ENCODE measurements around the gene TLCD3A.
A peak's percentile ranks its signal among the peaks of the same experiment; 100 is the strongest.
"Not testable (repeated sequence)": the region's sequence is repeated elsewhere in the genome, so short reads cannot be mapped to it uniquely, and the experiment has no call there.

Gene TLCD3A

GRCh38 chr17:759964-760363 is 27.6 kb downstream of the TLCD3A start:
- DNase-seq (ENCODE audit: low read depth in 1 of 2, low spot score in 1 of 2), result no peak
- in situ Hi-C loops (cut with HindIII; ENCODE audit: low pct_unique_long_range_greater_than_20kb, low sequenced_read_pairs), result no loop called here
- TF ChIP-seq JUND (IDR thresholded peaks at IDR 0.05; ENCODE audit: low read depth), result no peak

GRCh38 chr17:760371-760770 is 28.0 kb downstream of the TLCD3A start:
- no peak for DNase-seq (ENCODE audit: low read depth in 1 of 2, low spot score in 1 of 2)
- TF ChIP-seq JUND (IDR thresholded peaks at IDR 0.05; ENCODE audit: low read depth), result no peak
- in situ Hi-C loops (cut with HindIII; ENCODE audit: low pct_unique_long_range_greater_than_20kb, low sequenced_read_pairs), result no loop called here

GRCh38 chr17:767076-767475 is 34.7 kb downstream of the TLCD3A start:
- no peak for TF ChIP-seq JUND (IDR thresholded peaks at IDR 0.05; ENCODE audit: low read depth)
- no peak for DNase-seq (ENCODE audit: low read depth in 1 of 2, low spot score in 1 of 2)
- in situ Hi-C loops (cut with HindIII; ENCODE audit: low pct_unique_long_range_greater_than_20kb, low sequenced_read_pairs), result no loop called here

GRCh38 chr17:773016-773415 is 40.6 kb downstream of the TLCD3A start:
- in situ Hi-C loops (cut with HindIII; ENCODE audit: low pct_unique_long_range_greater_than_20kb, low sequenced_read_pairs), result no loop called here
- no peak for DNase-seq (ENCODE audit: low read depth in 1 of 2, low spot score in 1 of 2)
- no peak for TF ChIP-seq JUND (IDR thresholded peaks at IDR 0.05; ENCODE audit: low read depth)

- in situ Hi-C loops (cut with HindIII; ENCODE audit: low pct_unique_long_range_greater_than_20kb, low sequenced_read_pairs), result no loop called here
- TF ChIP-seq JUND (IDR thresholded peaks at IDR 0.05; ENCODE audit: low read depth), result no peak
- no peak for DNase-seq (ENCODE audit: low read depth in 1 of 2, low spot score in 1 of 2)
These were observed 41.3 kb downstream of the TLCD3A start for GRCh38 chr17:773467-774312.

GRCh38 chr17:774313-774584 is 41.9 kb downstream of the TLCD3A start:
- in situ Hi-C loops (cut with HindIII; ENCODE audit: low pct_unique_long_range_greater_than_20kb, low sequenced_read_pairs), result no loop called here

GRCh38 chr17:778096-778495 is 45.7 kb downstream of the TLCD3A start:
- in situ Hi-C loops (cut with HindIII; ENCODE audit: low pct_unique_long_range_greater_than_20kb, low sequenced_read_pairs), result no loop called here
- DNase-seq (ENCODE audit: low read depth in 1 of 2, low spot score in 1 of 2), result no peak
- TF ChIP-seq JUND (IDR thresholded peaks at IDR 0.05; ENCODE audit: low read depth), result no peak

More at GRCh38 chr17:774313-774584, 41.9 kb downstream of the TLCD3A start:
- no peak for TF ChIP-seq JUND (IDR thresholded peaks at IDR 0.05; ENCODE audit: low read depth)
- DNase-seq (ENCODE audit: low read depth in 1 of 2, low spot score in 1 of 2), result no peak

GRCh38 chr17:781805-782731 is 49.7 kb downstream of the TLCD3A start, which contains the start of the genes GLOD4 and MRM3:
Gene GLOD4 (minus strand): TSS chr17:782280. CDS start chr17:782255, 25 bp downstream.
Gene MRM3 (plus strand): TSS chr17:782353. CDS start chr17:782379, 26 bp downstream.
- in situ Hi-C loops (cut with HindIII; ENCODE audit: low pct_unique_long_range_greater_than_20kb, low sequenced_read_pairs), result no loop called here
- no peak for TF ChIP-seq JUND (IDR thresholded peaks at IDR 0.05; ENCODE audit: low read depth)
- DNase-seq (ENCODE audit: low read depth in 1 of 2, low spot score in 1 of 2), result peak; percentile 88 to 89

GRCh38 chr17:784143-784542 is 51.7 kb downstream of the TLCD3A start:
- no peak for TF ChIP-seq JUND (IDR thresholded peaks at IDR 0.05; ENCODE audit: low read depth)
- in situ Hi-C loops (cut with HindIII; ENCODE audit: low pct_unique_long_range_greater_than_20kb, low sequenced_read_pairs), result no loop called here
- DNase-seq (ENCODE audit: low read depth in 1 of 2, low spot score in 1 of 2), result no peak

GRCh38 chr17:785901-786300 is 53.5 kb downstream of the TLCD3A start:
- in situ Hi-C loops (cut with HindIII; ENCODE audit: low pct_unique_long_range_greater_than_20kb, low sequenced_read_pairs); DNase-seq (ENCODE audit: low read depth in 1 of 2, low spot score in 1 of 2): not testable (repeated sequence)

GRCh38 chr17:787641-788221 is 55.3 kb downstream of the TLCD3A start:
- no peak for DNase-seq (ENCODE audit: low read depth in 1 of 2, low spot score in 1 of 2)
- in situ Hi-C loops (cut with HindIII; ENCODE audit: low pct_unique_long_range_greater_than_20kb, low sequenced_read_pairs), result no loop called here
- TF ChIP-seq JUND (IDR thresholded peaks at IDR 0.05; ENCODE audit: low read depth), result no peak

GRCh38 chr17:788551-788950 is 56.2 kb downstream of the TLCD3A start:
- in situ Hi-C loops (cut with HindIII; ENCODE audit: low pct_unique_long_range_greater_than_20kb, low sequenced_read_pairs), result no loop called here
- TF ChIP-seq JUND (IDR thresholded peaks at IDR 0.05; ENCODE audit: low read depth), result no peak
- no peak for DNase-seq (ENCODE audit: low read depth in 1 of 2, low spot score in 1 of 2)

Measured in T47D (cell line).